HL-60 (cell line): Measurements from ENCODE around the gene OR52W1.
"Not testable (repeated sequence)": the region's sequence is repeated elsewhere in the genome, so short reads cannot be mapped to it uniquely, and the experiment has no call there.

ENCODE experiments used
- DNase-seq, 2 experiments: peaks; one replicate each; pipeline ENCODE4 v3.0.0-alpha.2; 2010 to 2020; ENCODE audit warnings: low read depth in 1 of 2, low spot score in 1 of 2
- H3K27ac ChIP-seq: fragments of 250-450 bp; sonication (Bioruptor Pico); replicated peaks from 2 replicates; pipeline ENCODE4 v1.5.1; 2020; ENCODE audit warnings: mild to moderate bottlenecking, moderate library complexity
- H3K27me3 ChIP-seq: fragments of 250-450 bp; sonication (Bioruptor Pico); 2 replicates; pipeline ENCODE4 v1.5.1; 2021; ENCODE audit warnings: mild to moderate bottlenecking, moderate library complexity; ENCODE audit not compliant: insufficient read depth, poor library complexity, severe bottlenecking
- H3K4me3 ChIP-seq: replicated peaks from 2 replicates; pipeline ENCODE4 v1.5.1; 2011; ENCODE audit warnings: mild to moderate bottlenecking, control low read depth, low read length; ENCODE audit not compliant: insufficient read depth
- GABPA ChIP-seq: IDR thresholded peaks from 2 replicates; pipeline ENCODE4 v1.6.1; 2012; ENCODE audit warnings: low read depth
- POLR2AphosphoS5 ChIP-seq: IDR thresholded peaks from 2 replicates; pipeline ENCODE4 v1.6.1; 2012; ENCODE audit warnings: low read depth
- SPI1 ChIP-seq: IDR thresholded peaks from 2 replicates; pipeline ENCODE4 v1.6.1; 2012; ENCODE audit warnings: low read depth, mild to moderate bottlenecking, borderline replicate concordance
- TF ChIP-seq, protein P1 (sequence below): IDR thresholded peaks from 2 replicates; pipeline ENCODE4 v1.6.1; 2012; ENCODE audit warnings: low read depth; ENCODE audit not compliant: insufficient replicate concordance
- TF ChIP-seq, protein P2 (sequence below): IDR thresholded peaks from one replicate; pipeline ENCODE4 v1.5.1; 2011; ENCODE audit warnings: low read length, control low read depth, inconsistent platforms; ENCODE audit not compliant: insufficient read depth

OR52W1 gene

DNA sequence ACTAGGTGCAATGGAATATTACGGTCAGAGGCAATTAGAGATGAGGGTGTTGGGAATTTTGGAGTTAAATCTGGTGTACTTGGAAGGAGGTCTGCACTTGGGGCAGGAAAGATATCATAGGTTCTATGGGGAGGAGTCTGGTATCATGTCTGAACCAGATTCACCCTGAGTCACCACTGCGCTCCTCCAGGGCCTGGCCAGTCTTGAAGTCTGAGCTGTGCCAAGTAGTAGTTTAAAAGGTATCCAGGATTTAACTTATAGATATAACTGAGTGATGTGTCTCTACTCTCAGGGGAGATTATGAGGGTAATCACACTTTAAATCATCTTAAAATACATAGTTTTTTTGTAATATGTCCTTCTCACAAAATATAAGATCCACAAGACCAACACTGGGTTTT lies 46.5 kb downstream of the OR52W1 start:
- H3K4me3 ChIP-seq, result no peak overlapping the region
- no peak overlapping the region for H3K27ac ChIP-seq
- no peak for DNase-seq
- TF ChIP-seq, protein P1, sequence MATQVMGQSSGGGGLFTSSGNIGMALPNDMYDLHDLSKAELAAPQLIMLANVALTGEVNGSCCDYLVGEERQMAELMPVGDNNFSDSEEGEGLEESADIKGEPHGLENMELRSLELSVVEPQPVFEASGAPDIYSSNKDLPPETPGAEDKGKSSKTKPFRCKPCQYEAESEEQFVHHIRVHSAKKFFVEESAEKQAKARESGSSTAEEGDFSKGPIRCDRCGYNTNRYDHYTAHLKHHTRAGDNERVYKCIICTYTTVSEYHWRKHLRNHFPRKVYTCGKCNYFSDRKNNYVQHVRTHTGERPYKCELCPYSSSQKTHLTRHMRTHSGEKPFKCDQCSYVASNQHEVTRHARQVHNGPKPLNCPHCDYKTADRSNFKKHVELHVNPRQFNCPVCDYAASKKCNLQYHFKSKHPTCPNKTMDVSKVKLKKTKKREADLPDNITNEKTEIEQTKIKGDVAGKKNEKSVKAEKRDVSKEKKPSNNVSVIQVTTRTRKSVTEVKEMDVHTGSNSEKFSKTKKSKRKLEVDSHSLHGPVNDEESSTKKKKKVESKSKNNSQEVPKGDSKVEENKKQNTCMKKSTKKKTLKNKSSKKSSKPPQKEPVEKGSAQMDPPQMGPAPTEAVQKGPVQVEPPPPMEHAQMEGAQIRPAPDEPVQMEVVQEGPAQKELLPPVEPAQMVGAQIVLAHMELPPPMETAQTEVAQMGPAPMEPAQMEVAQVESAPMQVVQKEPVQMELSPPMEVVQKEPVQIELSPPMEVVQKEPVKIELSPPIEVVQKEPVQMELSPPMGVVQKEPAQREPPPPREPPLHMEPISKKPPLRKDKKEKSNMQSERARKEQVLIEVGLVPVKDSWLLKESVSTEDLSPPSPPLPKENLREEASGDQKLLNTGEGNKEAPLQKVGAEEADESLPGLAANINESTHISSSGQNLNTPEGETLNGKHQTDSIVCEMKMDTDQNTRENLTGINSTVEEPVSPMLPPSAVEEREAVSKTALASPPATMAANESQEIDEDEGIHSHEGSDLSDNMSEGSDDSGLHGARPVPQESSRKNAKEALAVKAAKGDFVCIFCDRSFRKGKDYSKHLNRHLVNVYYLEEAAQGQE, result no peak
- TF ChIP-seq GABPA (no peak), SPI1 (no peak), POLR2AphosphoS5 (no peak)
- TF ChIP-seq, protein P2, sequence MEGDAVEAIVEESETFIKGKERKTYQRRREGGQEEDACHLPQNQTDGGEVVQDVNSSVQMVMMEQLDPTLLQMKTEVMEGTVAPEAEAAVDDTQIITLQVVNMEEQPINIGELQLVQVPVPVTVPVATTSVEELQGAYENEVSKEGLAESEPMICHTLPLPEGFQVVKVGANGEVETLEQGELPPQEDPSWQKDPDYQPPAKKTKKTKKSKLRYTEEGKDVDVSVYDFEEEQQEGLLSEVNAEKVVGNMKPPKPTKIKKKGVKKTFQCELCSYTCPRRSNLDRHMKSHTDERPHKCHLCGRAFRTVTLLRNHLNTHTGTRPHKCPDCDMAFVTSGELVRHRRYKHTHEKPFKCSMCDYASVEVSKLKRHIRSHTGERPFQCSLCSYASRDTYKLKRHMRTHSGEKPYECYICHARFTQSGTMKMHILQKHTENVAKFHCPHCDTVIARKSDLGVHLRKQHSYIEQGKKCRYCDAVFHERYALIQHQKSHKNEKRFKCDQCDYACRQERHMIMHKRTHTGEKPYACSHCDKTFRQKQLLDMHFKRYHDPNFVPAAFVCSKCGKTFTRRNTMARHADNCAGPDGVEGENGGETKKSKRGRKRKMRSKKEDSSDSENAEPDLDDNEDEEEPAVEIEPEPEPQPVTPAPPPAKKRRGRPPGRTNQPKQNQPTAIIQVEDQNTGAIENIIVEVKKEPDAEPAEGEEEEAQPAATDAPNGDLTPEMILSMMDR, result no peak
- H3K27me3 ChIP-seq, result no peaks in the 10 kb centered on the region

DNA sequence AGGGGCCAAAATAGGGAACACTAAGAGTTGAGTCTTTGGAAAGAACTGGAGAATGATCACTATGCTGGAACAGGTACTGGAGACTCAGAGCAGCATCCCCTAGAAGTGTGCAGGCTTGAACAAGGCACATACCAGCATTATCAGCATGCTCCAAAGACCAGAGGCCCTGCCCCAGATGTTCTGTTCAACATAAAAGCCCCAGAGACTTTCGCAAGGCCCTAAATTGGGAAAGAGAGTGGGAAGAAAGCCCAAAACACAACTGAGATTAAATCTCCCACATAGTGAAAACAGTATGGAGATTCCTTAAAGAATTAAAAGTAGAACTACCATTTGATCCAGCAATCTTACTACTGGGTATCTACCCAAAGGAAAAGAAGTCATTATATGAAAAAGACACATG lies 49.2 kb downstream of the OR52W1 start:
- TF ChIP-seq, protein P1, result no peak
- TF ChIP-seq GABPA (no peak), POLR2AphosphoS5 (no peak), SPI1 (no peak)
- TF ChIP-seq, protein P2, result no peak
- Histone ChIP-seq H3K27ac (no peak overlapping the region), H3K27me3 (no peaks in the 10 kb centered on the region), H3K4me3 (no peak overlapping the region)
- no peak for DNase-seq

DNA sequence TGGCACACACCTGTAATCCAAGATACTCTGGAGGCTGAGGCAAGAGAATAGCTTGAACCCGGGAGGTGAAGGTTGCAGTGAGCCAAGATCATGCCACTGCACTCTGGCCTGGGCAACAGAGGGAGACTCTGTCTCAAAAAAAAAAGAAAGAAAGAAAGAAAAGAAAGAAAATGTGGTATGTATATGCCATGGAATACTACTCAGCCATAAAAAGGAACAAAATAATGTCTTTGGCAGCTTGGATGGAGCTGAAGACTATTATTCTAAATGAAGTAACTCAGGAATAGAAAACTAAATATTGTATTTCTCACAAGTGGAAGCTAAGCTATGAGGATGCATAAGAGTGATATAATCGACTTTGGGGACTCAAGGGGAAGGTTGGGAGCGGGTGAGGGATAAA lies 49.9 kb downstream of the OR52W1 start:
- not testable (repeated sequence) for H3K4me3 ChIP-seq, DNase-seq, H3K27ac ChIP-seq, H3K27me3 ChIP-seq
